Heart left ventricle (tissue), 16 donors: Measurements from ENCODE around the gene MTCH2. TPM values are rescaled to one million over a fixed set of nuclear protein-coding genes. Genes with fewer than 3 reads are reported as not detected.

ENCODE experiments used
- ATAC-seq, 4 donors: fragments of 200-7000 bp; cut with Tn5 transposase; one replicate each; pipeline ENCODE4 v1.9.1; 2020 to 2022; ENCODE audit warnings: moderate library complexity in 4 of 4, mild to moderate bottlenecking in 3 of 4, moderate number of reproducible peaks in 1 of 4
- DNase-seq, 5 donors: peaks; one replicate each; pipeline ENCODE4 v3.0.0-alpha.2; 2020
- H3K27ac ChIP-seq, 12 donors: fragments of 200-600 bp; sonication (generic) in 4 of 12; one replicate each; pipeline versions ENCODE4 v1.5.0 to v1.8.0; 2016 to 2022; ENCODE audit warnings: mild to moderate bottlenecking in 2 of 12
- H3K27me3 ChIP-seq, 9 donors: fragments of 200-600 bp; sonication (generic) in 2 of 9; one replicate each; pipeline versions ENCODE4 v1.5.1 to v1.8.0; 2016 to 2022; ENCODE audit warnings: mild to moderate bottlenecking in 3 of 9
- H3K36me3 ChIP-seq, 9 donors: fragments of 200-600 bp; sonication (generic) in 2 of 9; one replicate each; pipeline versions ENCODE4 v1.5.0 to v1.8.0; 2018 to 2022; ENCODE audit warnings: mild to moderate bottlenecking in 2 of 9
- H3K4me1 ChIP-seq, 12 donors: fragments of 200-600 bp; sonication (generic) in 4 of 12; one replicate each; pipeline versions ENCODE4 v1.5.0 to v1.8.0; 2016 to 2022; ENCODE audit warnings: mild to moderate bottlenecking in 3 of 12
- H3K4me3 ChIP-seq, 12 donors: fragments of 200-600 bp; sonication (generic) in 4 of 12; one replicate each; pipeline versions ENCODE4 v1.5.0 to v1.8.0; 2017 to 2022; ENCODE audit warnings: mild to moderate bottlenecking in 9 of 12, moderate library complexity in 4 of 12
- H3K9me3 ChIP-seq, 12 donors: fragments of 200-600 bp; sonication (generic) in 4 of 12; one replicate each; pipeline versions ENCODE4 v1.5.0 to v1.8.0; 2016 to 2022; ENCODE audit warnings: mild to moderate bottlenecking in 1 of 12
- POLR2A ChIP-seq, 2 donors: fragments of 450-650 bp; IDR thresholded peaks; one replicate each; pipeline ENCODE4 v1.6.1; 2017; ENCODE audit warnings: antibody characterized with exemption in 2 of 2, mild to moderate bottlenecking in 2 of 2, moderate library complexity in 2 of 2
- WGBS, 4 donors: extraction: QIAGEN DNeasy Blood & Tissue Kit in 2 of 4; methylation state at CpG; one replicate each; pipeline versions ENCODE4 v1.1.5 to v1.1.7; 2013 to 2018; 5-methylcytosine and 5-hydroxymethylcytosine counted together
- intact Hi-C, 10 donors: fragments of 100-400 bp; cut with DNase I; formaldehyde crosslinking; loops; one replicate each; pipeline versions ENCODE4 v1.11.1 to v1.14.2; 2022
- polyA plus RNA-seq, 2 donors: library from polyadenylated mRNA; stranded (reverse); fragments of 200-250 nt; gene quantifications; one replicate each; pipeline ENCODE4 v1.2.3, GENCODE V29; 2013
- total RNA-seq, 9 donors: library from RNA; depleted of rRNA in 2 of 9; stranded (reverse); fragments of >200 nt in 2 of 9; fragmentation: NEBNext Ultra II Directional in 3 of 9; extraction: Animal tissue kit (Norgen Biotek cat#: 25700) in 3 of 9; gene quantifications; one replicate each; pipeline versions ENCODE4 v1.1.0 to v1.2.4, GENCODE V29; 2016 to 2023
- TF ChIP-seq, protein P1 (sequence below), 12 donors: fragments of 200-600 bp; sonication (generic) in 4 of 12; IDR thresholded peaks; one replicate each; pipeline versions ENCODE4 v1.5.0 to v1.8.0; 2018 to 2022; ENCODE audit warnings: antibody characterized with exemption in 12 of 12, mild to moderate bottlenecking in 5 of 12
- donor health status: ischemic (EF 13 %, LVEDD 7.1; RV severe dilation, severe dysfunction).
- donor health status: healthy with polysubstance abuse.
- donor health status: DM: no; HTN: yes; CAD: no.
- donor health status: DM: no; HTN: no; CAD: no.
- donor health status: ischemic (EF 25% LVEDD 6.9; RV normal size, moderate dysfunction).
- donor health status: ischemic (EF 25% LVEDD 5.7; RV mildly dilated, moderate dysfunction).
- donor health status: healthy.
- donor health status: DM: yes; HTN: yes; CAD: no.
- donor health status: ischemic (EF 35%, LVEDD 5.7; RV mildly dilated, moderate dysfunction).
- donor health status: nonischemic (EF 11% LVEDD 7.7; RV severe dilation, severe dysfunction).
- donor health status: DM: yes; HTN: yes; CAD: no.
- donor health status: PGD.
- donor health status: ischemic (EF 29% LVEDD 5.4; RV normal size, mild dysfunction).
- donor health status: nonischemic (EF 23%, LVEDD 6.1; RV moderate dilation, normal function).

The MTCH2 gene
- total and polyA plus RNA-seq, 11 donors: 38.2 to 135 (median 95.9) TPM

DNA sequence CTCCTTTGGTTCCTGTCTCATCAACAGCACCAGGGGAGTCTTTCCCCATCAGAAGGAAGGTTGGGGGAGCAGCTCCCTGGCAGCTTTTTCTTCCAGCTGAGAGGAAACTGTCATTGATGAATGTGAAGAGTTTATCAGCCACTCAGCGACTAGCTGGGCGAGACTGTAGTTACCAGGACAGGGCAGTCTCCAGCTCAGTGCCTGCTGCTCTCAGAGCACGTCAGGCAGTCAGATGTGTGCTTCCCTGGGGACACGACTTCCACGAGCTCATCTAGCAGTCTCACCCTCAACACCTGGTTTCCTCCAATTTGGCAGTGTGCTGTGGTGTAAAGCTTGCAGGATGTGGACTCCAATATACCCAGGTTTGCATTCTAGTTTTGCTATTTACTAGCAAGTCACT is 35.6 kb downstream of the MTCH2 start:
- Histone ChIP-seq H3K27ac (peak overlapping the region in 7 of 12 donors; percentile 6 to 56 (median 29)), H3K27me3 (no peaks in the 10 kb centered on the region), H3K36me3 (peaks cover 0 to 16% (median 0%) of the 10 kb centered on the region in 9 donors), H3K9me3 (no peaks in the 10 kb centered on the region), H3K4me3 (no peak overlapping the region), H3K4me1 (peaks cover 0 to 34% (median 27%) of the 10 kb centered on the region in 12 donors)
- ATAC-seq: peak; percentile 77 to 86 (median 81)
- 19 to 35% (median 31%) methylated on average over 5 of the region's 5 CpGs for WGBS, 4 donors
- intact Hi-C loops: no loop called here
- TF ChIP-seq POLR2A (IDR thresholded peaks at IDR 0.05): no peak
- TF ChIP-seq, protein P1, sequence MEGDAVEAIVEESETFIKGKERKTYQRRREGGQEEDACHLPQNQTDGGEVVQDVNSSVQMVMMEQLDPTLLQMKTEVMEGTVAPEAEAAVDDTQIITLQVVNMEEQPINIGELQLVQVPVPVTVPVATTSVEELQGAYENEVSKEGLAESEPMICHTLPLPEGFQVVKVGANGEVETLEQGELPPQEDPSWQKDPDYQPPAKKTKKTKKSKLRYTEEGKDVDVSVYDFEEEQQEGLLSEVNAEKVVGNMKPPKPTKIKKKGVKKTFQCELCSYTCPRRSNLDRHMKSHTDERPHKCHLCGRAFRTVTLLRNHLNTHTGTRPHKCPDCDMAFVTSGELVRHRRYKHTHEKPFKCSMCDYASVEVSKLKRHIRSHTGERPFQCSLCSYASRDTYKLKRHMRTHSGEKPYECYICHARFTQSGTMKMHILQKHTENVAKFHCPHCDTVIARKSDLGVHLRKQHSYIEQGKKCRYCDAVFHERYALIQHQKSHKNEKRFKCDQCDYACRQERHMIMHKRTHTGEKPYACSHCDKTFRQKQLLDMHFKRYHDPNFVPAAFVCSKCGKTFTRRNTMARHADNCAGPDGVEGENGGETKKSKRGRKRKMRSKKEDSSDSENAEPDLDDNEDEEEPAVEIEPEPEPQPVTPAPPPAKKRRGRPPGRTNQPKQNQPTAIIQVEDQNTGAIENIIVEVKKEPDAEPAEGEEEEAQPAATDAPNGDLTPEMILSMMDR (IDR thresholded peaks at IDR 0.05): no peak
- DNase-seq: peak in 4 of 5 donors; percentile 34 to 69 (median 40)

DNA sequence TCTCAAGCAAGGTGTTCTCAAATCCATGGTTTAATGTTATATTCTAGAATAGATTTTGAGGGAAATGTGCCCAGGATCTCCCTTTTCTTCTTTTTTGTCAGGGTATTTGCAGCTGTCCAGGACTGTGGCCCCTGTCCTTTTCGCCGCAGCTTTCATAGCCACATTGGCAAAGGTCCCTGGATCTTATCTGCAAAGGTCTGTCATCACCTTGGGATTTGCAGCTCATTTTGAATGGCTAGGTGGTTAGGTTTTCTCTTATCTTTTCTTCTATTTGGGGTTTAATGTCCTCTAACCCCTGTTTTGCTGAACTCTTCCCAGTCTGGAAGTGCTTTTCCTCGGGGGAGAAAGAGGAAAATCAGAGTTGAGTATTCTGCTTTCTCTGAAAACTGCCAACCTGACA is 36.4 kb downstream of the MTCH2 start:
- Histone ChIP-seq H3K36me3 (peaks cover 0 to 12% (median 0%) of the 10 kb centered on the region in 9 donors), H3K4me3 (no peak overlapping the region), H3K27ac (no peak overlapping the region), H3K9me3 (no peaks in the 10 kb centered on the region), H3K4me1 (peaks cover 0 to 31% (median 21%) of the 10 kb centered on the region in 12 donors), H3K27me3 (no peaks in the 10 kb centered on the region)
- TF ChIP-seq POLR2A (IDR thresholded peaks at IDR 0.05): no peak
- TF ChIP-seq, protein P1 (IDR thresholded peaks at IDR 0.05): no peak
- intact Hi-C loops: no loop called here
- DNase-seq (no peak), ATAC-seq (no peak)
- WGBS, 4 donors: 32 to 44% (median 43%) methylated on average over 3 of the region's 3 CpGs

DNA sequence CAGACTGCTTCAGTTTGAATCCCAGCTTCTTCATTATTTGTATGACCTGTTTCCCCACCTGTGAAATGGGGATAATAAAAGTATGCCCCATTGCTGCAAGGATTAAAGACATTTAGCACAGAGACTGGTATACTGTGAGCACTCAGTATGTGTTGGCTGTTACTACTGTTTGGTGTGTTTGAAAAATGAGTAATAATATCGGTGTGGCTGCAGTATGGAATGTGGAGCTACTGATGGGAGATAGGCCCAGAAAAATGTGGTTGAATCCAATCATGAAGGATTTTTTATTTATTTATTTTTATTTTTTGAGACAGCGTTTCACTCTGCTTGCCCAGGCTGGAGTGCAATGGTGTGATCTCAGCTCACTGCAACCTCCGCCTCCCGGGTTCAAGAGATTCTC is 39.1 kb downstream of the MTCH2 start:
- 92 to 94% (median 93%) methylated on average over 4 of the region's 4 CpGs for WGBS, 4 donors
- DNase-seq: no peak
- Histone ChIP-seq H3K36me3 (no peaks in the 10 kb centered on the region), H3K27me3 (no peaks in the 10 kb centered on the region), H3K9me3 (no peaks in the 10 kb centered on the region), H3K27ac (no peak overlapping the region), H3K4me3 (no peak overlapping the region), H3K4me1 (peaks cover 0 to 28% (median 18%) of the 10 kb centered on the region in 12 donors)
- TF ChIP-seq, protein P1 (IDR thresholded peaks at IDR 0.05): no peak
- TF ChIP-seq POLR2A (IDR thresholded peaks at IDR 0.05): no peak
- no peak for ATAC-seq
- intact Hi-C loops: no loop called here

DNA sequence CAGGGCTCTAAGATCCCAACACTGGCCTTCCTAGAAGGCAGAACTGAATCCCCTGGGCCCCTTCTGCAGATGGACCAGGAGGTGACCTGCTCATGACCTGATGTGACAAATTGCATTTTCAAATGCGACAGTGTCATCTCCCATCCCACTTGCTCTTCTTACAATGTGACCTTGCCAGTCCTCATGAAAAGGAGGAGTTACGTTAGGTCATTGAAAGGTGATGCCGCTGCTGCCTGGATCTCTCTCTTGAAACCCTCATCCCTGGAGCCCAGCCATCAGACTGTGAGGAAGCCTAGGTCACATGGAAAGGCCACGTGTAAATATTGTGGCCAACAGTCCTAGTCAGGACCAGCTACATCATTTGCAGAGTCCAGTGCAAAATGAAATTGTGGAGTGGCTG is 42.5 kb downstream of the MTCH2 start:
- Histone ChIP-seq H3K27ac (no peak overlapping the region), H3K4me1 (peaks cover 0 to 11% (median 0%) of the 10 kb centered on the region in 12 donors), H3K4me3 (no peak overlapping the region), H3K27me3 (peaks cover 0 to 5% (median 0%) of the 10 kb centered on the region in 9 donors), H3K36me3 (no peaks in the 10 kb centered on the region), H3K9me3 (no peaks in the 10 kb centered on the region)
- intact Hi-C loops: no loop called here
- no peak for DNase-seq
- WGBS, 4 donors: 62 to 80% (median 77%) methylated on average over 4 of the region's 4 CpGs
- TF ChIP-seq POLR2A (IDR thresholded peaks at IDR 0.05): no peak
- TF ChIP-seq, protein P1 (IDR thresholded peaks at IDR 0.05): no peak
- no peak for ATAC-seq
